SK-N-SH (cell line): ENCODE measurements around the gene RBM38. TPM values are rescaled to one million over a fixed set of nuclear protein-coding genes. Genes with fewer than 3 reads are reported as not detected.

Experiments used
- CTCF ChIA-PET: fragments of 300-600, 350-600 bp; formaldehyde crosslinking; extraction: SDS; loops from one replicate; lab custom pipeline; 2021; lab: Yijun Ruan, JAX
- POLR2A ChIA-PET: fragments of 350-600 bp; sonication (Branson Sonifier 250); formaldehyde crosslinking; extraction: SDS; loops from one replicate; lab custom pipeline; 2020; ENCODE audit warnings: antibody characterized with exemption, inconsistent platforms; lab: Yijun Ruan, JAX
- DNase-seq: peaks from one replicate; pipeline ENCODE4 v3.0.0; 2012
- H2AFZ ChIP-seq: fragments of 200-600 bp; sonication (generic); 2 replicates; pipeline ENCODE4 v1.8.1; 2016; ENCODE audit warnings: antibody characterized with exemption, mild to moderate bottlenecking, low read depth
- H3F3A ChIP-seq: fragments of 200-600 bp; sonication (generic); replicated peaks from 2 replicates; pipeline ENCODE3; 2016; ENCODE audit warnings: antibody characterized with exemption, mild to moderate bottlenecking; ENCODE audit not compliant: insufficient read depth
- H3K27ac ChIP-seq, 2 experiments: fragments of 200-500 bp in 1 of 2; fragments of 200-600 bp in 1 of 2; sonication (Bioruptor generic) in 1 of 2; sonication (generic), shearing (Covaris generic) in 1 of 2; 2 replicates each; pipeline versions ENCODE4 v1.5.1 to v1.6.1; 2014 to 2016; ENCODE audit warnings: low read depth in 2 of 2, inconsistent platforms in 1 of 2, low read length in 1 of 2, mild to moderate bottlenecking in 1 of 2, mixed read lengths in 1 of 2
- H3K27me3 ChIP-seq: fragments of 200-600 bp; sonication (generic), shearing (Covaris generic); 2 replicates; pipeline ENCODE4 v1.6.1; 2016; ENCODE audit warnings: mixed run types; ENCODE audit not compliant: insufficient read depth
- H3K36me3 ChIP-seq, 2 experiments: fragments of 200-500 bp in 1 of 2; fragments of 200-600 bp in 1 of 2; sonication (Bioruptor generic) in 1 of 2; sonication (generic) in 1 of 2; replicated peaks in 1 of 2; 2 replicates each; pipeline versions ENCODE3 to v1.5.1; 2014 to 2016; ENCODE audit warnings: low read length in 1 of 2, mild to moderate bottlenecking in 1 of 2; ENCODE audit not compliant: insufficient read depth in 2 of 2, control insufficient read depth in 1 of 2
- H3K4me1 ChIP-seq, 2 experiments: fragments of 200-500 bp in 1 of 2; fragments of 200-600 bp in 1 of 2; sonication (Bioruptor generic) in 1 of 2; sonication (generic), shearing (Covaris generic) in 1 of 2; 2 replicates each; pipeline versions ENCODE4 v1.5.1 to v1.6.1; 2014 to 2016; ENCODE audit warnings: low read depth in 1 of 2, low read length in 1 of 2, mixed run types in 1 of 2; ENCODE audit not compliant: insufficient read depth in 2 of 2, control insufficient read depth in 1 of 2
- H3K4me2 ChIP-seq: fragments of 200-600 bp; sonication (generic), shearing (Covaris generic); 2 replicates; pipeline ENCODE4 v1.6.1; 2017; ENCODE audit warnings: mixed run types
- H3K4me3 ChIP-seq, 2 experiments: fragments of 200-500 bp in 1 of 2; fragments of 200-600 bp in 1 of 2; sonication (Bioruptor generic) in 1 of 2; sonication (generic), shearing (Covaris generic) in 1 of 2; 2 replicates each; pipeline versions ENCODE4 v1.5.1 to v1.8.1; 2014 to 2016; ENCODE audit warnings: low read depth in 2 of 2, inconsistent platforms in 1 of 2, low read length in 1 of 2, mild to moderate bottlenecking in 1 of 2, mixed read lengths in 1 of 2, moderate library complexity in 1 of 2
- H3K79me2 ChIP-seq: fragments of 200-600 bp; sonication (generic); 2 replicates; pipeline ENCODE4 v1.8.1; 2017; ENCODE audit warnings: mild to moderate bottlenecking; ENCODE audit not compliant: insufficient read depth
- H3K9ac ChIP-seq: fragments of 200-600 bp; sonication (generic); 2 replicates; pipeline ENCODE4 v1.6.1; 2017; ENCODE audit warnings: mixed run types
- H3K9me2 ChIP-seq: fragments of 200-600 bp; sonication (generic); 2 replicates; pipeline ENCODE4 v1.6.1; 2017; ENCODE audit warnings: mixed run types
- H3K9me3 ChIP-seq: fragments of 200-600 bp; sonication (generic); 2 replicates; pipeline ENCODE4 v1.6.1; 2017; ENCODE audit warnings: mixed run types, mild to moderate bottlenecking, moderate library complexity
- H4K20me1 ChIP-seq: fragments of 200-600 bp; sonication (generic); 2 replicates; pipeline ENCODE4 v1.6.1; 2017; ENCODE audit warnings: mild to moderate bottlenecking, mixed run types; ENCODE audit not compliant: insufficient read depth
- CTCF ChIP-seq: fragments of 200-600 bp; sonication (generic); IDR thresholded peaks from 2 replicates; pipeline ENCODE4 v1.6.1; 2017; ENCODE audit warnings: antibody characterized with exemption, mild to moderate bottlenecking, moderate library complexity
- ELF1 ChIP-seq: IDR thresholded peaks from 2 replicates; pipeline ENCODE4 v1.4.0; 2012
- FOSL2 ChIP-seq: IDR thresholded peaks from 2 replicates; pipeline ENCODE4 v1.4.0; 2012; ENCODE audit warnings: low read depth, mild to moderate bottlenecking, moderate library complexity, borderline replicate concordance
- FOXM1 ChIP-seq: IDR thresholded peaks from 2 replicates; pipeline ENCODE4 v1.4.0; 2012; ENCODE audit warnings: low read depth, mild to moderate bottlenecking
- JUND ChIP-seq: IDR thresholded peaks from 2 replicates; pipeline ENCODE4 v1.4.0; 2012
- MEF2A ChIP-seq: IDR thresholded peaks from 2 replicates; pipeline ENCODE4 v1.4.0; 2012; ENCODE audit warnings: low read depth, borderline replicate concordance
- MXI1 ChIP-seq: IDR thresholded peaks from 2 replicates; pipeline ENCODE4 v1.6.1; 2012; ENCODE audit warnings: mild to moderate bottlenecking, low read depth, low read length, improper control_type of control experiment
- PBX3 ChIP-seq: IDR thresholded peaks from 2 replicates; pipeline ENCODE4; 2012
- POLR2AphosphoS5 ChIP-seq: IDR thresholded peaks from 2 replicates; pipeline ENCODE4 v1.6.1; 2012; ENCODE audit warnings: low read depth, low read length
- RXRA ChIP-seq: IDR thresholded peaks from 2 replicates; pipeline ENCODE4 v1.4.0; 2012; ENCODE audit warnings: low read depth, mild to moderate bottlenecking, borderline replicate concordance
- SIN3A ChIP-seq: IDR thresholded peaks from 2 replicates; pipeline ENCODE4 v1.6.1; 2012; ENCODE audit warnings: low read depth, mild to moderate bottlenecking, low read length, moderate library complexity, borderline replicate concordance
- SMC3 ChIP-seq: IDR thresholded peaks from 2 replicates; pipeline ENCODE4 v1.6.1; 2012; ENCODE audit warnings: low read depth, low read length, improper control_type of control experiment
- TAF1 ChIP-seq: IDR thresholded peaks from 2 replicates; pipeline ENCODE4 v1.6.1; 2012; ENCODE audit warnings: low read depth, mild to moderate bottlenecking, low read length, moderate library complexity, borderline replicate concordance
- TCF12 ChIP-seq: IDR thresholded peaks from 2 replicates; pipeline ENCODE4 v1.4.0; 2012
- USF2 ChIP-seq: fragments of 150-350 bp; IDR thresholded peaks from 2 replicates; pipeline ENCODE4 v1.6.1; 2017; ENCODE audit warnings: antibody characterized with exemption, low read length, low read depth, borderline replicate concordance
- YY1 ChIP-seq: IDR thresholded peaks from 2 replicates; pipeline ENCODE4 v1.4.0; 2012; ENCODE audit warnings: low read depth, mild to moderate bottlenecking
- ZBTB33 ChIP-seq: IDR thresholded peaks from 2 replicates; pipeline ENCODE4 v1.4.0; 2012; ENCODE audit warnings: low read depth, borderline replicate concordance
- WGBS: methylation state at CpG from one replicate; pipeline ENCODE4 v1.1.6; 2017; ENCODE audit warnings: low lambda C conversion rate; 5-methylcytosine and 5-hydroxymethylcytosine counted together
- polyA plus RNA-seq, 3 experiments: library from polyadenylated mRNA; depleted of rRNA; stranded (reverse); fragments of >200 nt; gene quantifications; 2 replicates each; pipeline ENCODE4 v1.2.3, GENCODE V29; 2012
- TF ChIP-seq, protein P1 (sequence below): IDR thresholded peaks from 2 replicates; pipeline ENCODE4 v1.6.1; 2012; ENCODE audit warnings: mild to moderate bottlenecking, low read depth, low read length, moderate library complexity
- TF ChIP-seq, protein P2 (sequence below): fragments of 150-350 bp; IDR thresholded peaks from 2 replicates; pipeline ENCODE4 v1.6.1; 2016; ENCODE audit warnings: mild to moderate bottlenecking, low read depth, low read length

The RBM38 gene
- polyA plus RNA-seq, 1 of the 3 experiments (the other 2 are of a cell fraction), result 11.5 TPM

DNA sequence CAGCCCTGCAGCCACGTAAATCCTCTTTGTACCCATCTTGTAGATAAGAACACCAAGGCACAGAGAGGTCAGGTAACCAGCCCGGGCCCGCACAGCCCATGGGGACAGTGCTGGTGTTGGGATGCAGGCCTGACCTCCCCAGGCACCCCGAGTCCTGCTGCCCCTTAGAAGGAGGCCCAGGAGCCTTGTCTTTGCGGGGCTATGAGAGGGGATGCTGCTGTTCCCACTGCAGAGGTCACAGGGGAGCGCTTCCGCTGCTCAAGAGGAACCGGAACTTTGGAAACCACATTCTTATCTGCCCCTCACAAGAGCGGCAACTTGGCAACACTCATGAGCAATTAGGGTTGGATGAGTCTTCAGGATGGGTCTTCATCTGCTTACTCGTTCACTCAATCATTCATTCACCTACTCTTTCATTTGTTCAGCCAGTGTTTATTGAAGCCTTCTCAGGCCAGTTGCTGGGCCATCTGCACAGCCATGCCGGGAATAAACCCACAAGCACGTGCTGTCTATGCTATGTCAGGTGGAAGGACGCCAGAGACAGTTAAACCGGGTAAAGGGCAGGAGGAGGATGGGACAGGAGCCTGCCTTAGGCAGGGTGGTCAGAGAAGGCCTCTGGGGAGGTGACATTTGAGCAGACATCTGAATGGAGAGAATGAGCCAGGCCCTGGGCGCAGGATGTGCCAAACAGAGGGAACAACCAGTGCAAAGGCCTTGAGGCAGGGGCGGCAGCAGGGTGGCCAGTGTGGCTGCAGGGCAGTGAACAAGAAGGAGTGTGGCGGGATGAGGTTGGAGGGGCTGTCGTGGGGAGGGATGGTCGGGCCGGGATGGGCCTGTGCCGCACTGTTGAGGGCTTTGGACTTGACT, 60.8 kb downstream of the RBM38 start (continued):
- no peak for TF ChIP-seq YY1
- no peak for TF ChIP-seq TAF1
- no peak for TF ChIP-seq MEF2A
- TF ChIP-seq, protein P1, sequence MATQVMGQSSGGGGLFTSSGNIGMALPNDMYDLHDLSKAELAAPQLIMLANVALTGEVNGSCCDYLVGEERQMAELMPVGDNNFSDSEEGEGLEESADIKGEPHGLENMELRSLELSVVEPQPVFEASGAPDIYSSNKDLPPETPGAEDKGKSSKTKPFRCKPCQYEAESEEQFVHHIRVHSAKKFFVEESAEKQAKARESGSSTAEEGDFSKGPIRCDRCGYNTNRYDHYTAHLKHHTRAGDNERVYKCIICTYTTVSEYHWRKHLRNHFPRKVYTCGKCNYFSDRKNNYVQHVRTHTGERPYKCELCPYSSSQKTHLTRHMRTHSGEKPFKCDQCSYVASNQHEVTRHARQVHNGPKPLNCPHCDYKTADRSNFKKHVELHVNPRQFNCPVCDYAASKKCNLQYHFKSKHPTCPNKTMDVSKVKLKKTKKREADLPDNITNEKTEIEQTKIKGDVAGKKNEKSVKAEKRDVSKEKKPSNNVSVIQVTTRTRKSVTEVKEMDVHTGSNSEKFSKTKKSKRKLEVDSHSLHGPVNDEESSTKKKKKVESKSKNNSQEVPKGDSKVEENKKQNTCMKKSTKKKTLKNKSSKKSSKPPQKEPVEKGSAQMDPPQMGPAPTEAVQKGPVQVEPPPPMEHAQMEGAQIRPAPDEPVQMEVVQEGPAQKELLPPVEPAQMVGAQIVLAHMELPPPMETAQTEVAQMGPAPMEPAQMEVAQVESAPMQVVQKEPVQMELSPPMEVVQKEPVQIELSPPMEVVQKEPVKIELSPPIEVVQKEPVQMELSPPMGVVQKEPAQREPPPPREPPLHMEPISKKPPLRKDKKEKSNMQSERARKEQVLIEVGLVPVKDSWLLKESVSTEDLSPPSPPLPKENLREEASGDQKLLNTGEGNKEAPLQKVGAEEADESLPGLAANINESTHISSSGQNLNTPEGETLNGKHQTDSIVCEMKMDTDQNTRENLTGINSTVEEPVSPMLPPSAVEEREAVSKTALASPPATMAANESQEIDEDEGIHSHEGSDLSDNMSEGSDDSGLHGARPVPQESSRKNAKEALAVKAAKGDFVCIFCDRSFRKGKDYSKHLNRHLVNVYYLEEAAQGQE, result no peak
- TF ChIP-seq RXRA, result no peak
- no peak for TF ChIP-seq MXI1
- no peak for TF ChIP-seq JUND
- no peak for TF ChIP-seq SIN3A
- TF ChIP-seq CTCF, result no peak

GRCh38 chr20:57455386-57455785, 64.2 kb downstream of the RBM38 start:
- H3K4me1 ChIP-seq, result peaks cover 0 to 13% of the 10 kb centered on the region in 2 experiments; a peak in 1 of 4 replicates
- no peak overlapping the region for H3K4me2 ChIP-seq
- DNase-seq, result no peak
- no peaks in the 10 kb centered on the region for H3K79me2 ChIP-seq
- H4K20me1 ChIP-seq, result no peaks in the 10 kb centered on the region
- no peaks in the 10 kb centered on the region for H3F3A ChIP-seq
- no peak overlapping the region for H3K4me3 ChIP-seq
- H3K36me3 ChIP-seq, result no peaks in the 10 kb centered on the region
- no peak overlapping the region for H3K9ac ChIP-seq
- POLR2A ChIA-PET, result no interaction called here
- no peak overlapping the region for H3K27ac ChIP-seq
- H3K9me3 ChIP-seq, result no peaks in the 10 kb centered on the region
- no peak overlapping the region for H2AFZ ChIP-seq
- no peaks in the 10 kb centered on the region for H3K9me2 ChIP-seq
- H3K27me3 ChIP-seq, result no peaks in the 10 kb centered on the region
- CTCF ChIA-PET, result interaction anchor here (1.1 to 1.4 kb wide), 2 partner anchors 9 to 11 kb away, joined by 3 read pairs; no protein-coding TSS in a partner anchor
- WGBS, result 44% methylated on average over 3 of the region's 3 CpGs
- no peak for TF ChIP-seq SMC3
- TF ChIP-seq MEF2A, result no peak
- no peak for TF ChIP-seq ELF1
- TF ChIP-seq RXRA, result no peak
- TF ChIP-seq TCF12, result no peak
- TF ChIP-seq ZBTB33, result no peak
- TF ChIP-seq USF2, result no peak
- TF ChIP-seq MXI1, result no peak
- no peak for TF ChIP-seq TAF1
- TF ChIP-seq POLR2AphosphoS5, result no peak
- no peak for TF ChIP-seq JUND
- TF ChIP-seq FOXM1, result no peak
- TF ChIP-seq YY1, result no peak
- TF ChIP-seq FOSL2, result no peak
- TF ChIP-seq PBX3, result no peak
- TF ChIP-seq, protein P2, sequence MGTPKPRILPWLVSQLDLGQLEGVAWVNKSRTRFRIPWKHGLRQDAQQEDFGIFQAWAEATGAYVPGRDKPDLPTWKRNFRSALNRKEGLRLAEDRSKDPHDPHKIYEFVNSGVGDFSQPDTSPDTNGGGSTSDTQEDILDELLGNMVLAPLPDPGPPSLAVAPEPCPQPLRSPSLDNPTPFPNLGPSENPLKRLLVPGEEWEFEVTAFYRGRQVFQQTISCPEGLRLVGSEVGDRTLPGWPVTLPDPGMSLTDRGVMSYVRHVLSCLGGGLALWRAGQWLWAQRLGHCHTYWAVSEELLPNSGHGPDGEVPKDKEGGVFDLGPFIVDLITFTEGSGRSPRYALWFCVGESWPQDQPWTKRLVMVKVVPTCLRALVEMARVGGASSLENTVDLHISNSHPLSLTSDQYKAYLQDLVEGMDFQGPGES, result no peak
